ENCODE data around the gene HIRIP3. TPM values are rescaled to one million over a fixed set of nuclear protein-coding genes. Genes with fewer than 3 reads are reported as not detected.

Gene HIRIP3
- total and polyA plus RNA-seq, 2 of the 4 experiments (the other 2 are of a cell fraction): 5.0 to 10.5 TPM

DNA sequence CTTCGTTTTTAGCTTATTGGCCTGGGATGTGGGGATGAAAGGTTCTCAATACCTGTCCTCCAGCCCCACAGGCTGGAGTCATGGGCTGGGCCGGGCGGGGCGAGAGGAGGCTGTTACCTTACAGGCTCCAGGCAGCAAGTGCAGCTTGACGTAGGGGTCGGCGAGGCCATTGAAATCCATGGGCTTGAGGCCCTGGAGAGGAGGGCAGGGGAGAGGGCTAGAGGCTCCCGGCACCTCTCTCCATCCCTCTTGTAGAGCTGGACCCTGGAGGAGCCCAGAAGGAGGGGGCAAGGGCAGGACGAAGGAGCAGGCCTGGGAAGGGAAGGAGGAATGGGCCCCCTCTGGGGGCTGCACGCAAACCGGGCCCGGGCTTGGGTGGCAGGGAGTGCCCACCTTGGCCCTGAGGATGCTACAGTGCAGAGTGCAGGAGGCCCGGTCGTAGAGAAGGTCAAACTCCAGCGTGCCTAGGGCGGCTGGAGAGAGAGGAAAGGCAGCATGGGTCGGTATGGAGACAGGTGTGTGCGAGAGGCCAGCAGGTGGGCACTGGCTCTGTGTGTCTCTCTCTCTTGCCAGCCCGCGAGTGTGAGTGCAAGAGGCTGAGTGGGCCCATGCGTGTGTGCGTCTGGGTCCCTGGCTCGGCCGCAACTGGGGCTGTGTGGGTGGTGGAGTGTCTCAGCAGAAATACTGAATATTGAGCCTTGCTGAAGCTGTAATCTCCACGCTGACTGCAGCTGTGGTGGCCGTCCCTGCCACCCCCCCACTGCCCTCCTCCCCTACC is 13.9 kb upstream of the HIRIP3 start:
- no peak overlapping the region for H3K56ac ChIP-seq (ENCODE audit: extremely low read depth, insufficient read depth, low read length)
- H3K36me3 ChIP-seq (ENCODE audit: control insufficient read depth, insufficient read depth, low read length): no peaks in the 10 kb centered on the region
- TF ChIP-seq CHD1 (IDR thresholded peaks at IDR 0.05; ENCODE audit: low read depth, low read length): no peak
- no peak for TF ChIP-seq MAFK (IDR thresholded peaks at IDR 0.05; ENCODE audit: low read depth, low read length)
- TF ChIP-seq BHLHE40 (IDR thresholded peaks at IDR 0.05; ENCODE audit: low read depth, low read length): no peak
- no peak for TF ChIP-seq RCOR1 (IDR thresholded peaks at IDR 0.05; ENCODE audit: insufficient replicate concordance, low read length)
- no peak for TF ChIP-seq MXI1 (IDR thresholded peaks at IDR 0.05; ENCODE audit: borderline replicate concordance, low read depth, low read length)
- TF ChIP-seq NFE2L2 (IDR thresholded peaks at IDR 0.05; ENCODE audit: low read depth, low read length): no peak
- no peak for TF ChIP-seq RFX5 (IDR thresholded peaks at IDR 0.05; ENCODE audit: low read depth, low read length)
- TF ChIP-seq MAZ (IDR thresholded peaks at IDR 0.05; ENCODE audit: borderline replicate concordance, low read depth, low read length): no peak
- dilution Hi-C loops (cut with HindIII; ENCODE audit: low sequenced_read_pairs, unreplicated experiment): no loop called here
- BruUV-seq (replicated peaks): no TSS peak
- CTCF ChIA-PET: no interaction called here
- H2BK120ac ChIP-seq (ENCODE audit: low read depth, low read length): no peak overlapping the region
- no peak for ATAC-seq (ENCODE audit: low read depth)
- H3K4ac ChIP-seq (ENCODE audit: low read depth, low read length): no peak overlapping the region
- H3K4me3 ChIP-seq (ENCODE audit: insufficient read depth, low read depth, low read length): no peak overlapping the region
- no peak overlapping the region for H2BK5ac ChIP-seq (ENCODE audit: low read depth, low read length, poor library complexity, severe bottlenecking)
- in situ Hi-C loops (cut with MboI; ENCODE audit: low sequenced_read_pairs): no loop called here
- intact Hi-C loops (cut with micrococcal nuclease): no loop called here
- H3K27me3 ChIP-seq (ENCODE audit: control insufficient read depth, insufficient read depth, low read length): peaks cover 27% of the 10 kb centered on the region
- no peak overlapping the region for H3K23ac ChIP-seq (ENCODE audit: low read depth, low read length)
- H3K9ac ChIP-seq (ENCODE audit: low read depth, low read length): no peak overlapping the region
- no peaks in the 10 kb centered on the region; the same call in 1 of the 2 replicates for H3K4me1 ChIP-seq (ENCODE audit: control insufficient read depth, insufficient read depth, low read length)
- no peak overlapping the region for H2AK9ac ChIP-seq (replicated peaks; ENCODE audit: low read depth, low read length, poor library complexity)
- no peak overlapping the region for H3K14ac ChIP-seq (replicated peaks; ENCODE audit: low read depth, low read length)
- H3K9me1 ChIP-seq (ENCODE audit: insufficient read depth, low read length): no peaks in the 10 kb centered on the region
- POLR2A ChIA-PET (ENCODE audit: unreplicated experiment): no interaction called here
- H4K8ac ChIP-seq (ENCODE audit: low read depth in 2 of 2, low read length in 2 of 2): no peak overlapping the region
- no peak overlapping the region for H4K91ac ChIP-seq (ENCODE audit: insufficient read depth, low read depth, low read length)
- H3K79me1 ChIP-seq (ENCODE audit: low read depth in 1 of 2, low read length in 2 of 2): no peaks in the 10 kb centered on the region; a peak in 1 of 4 replicates
- no peak overlapping the region for H2AK5ac ChIP-seq (ENCODE audit: low read depth, low read length)
- H2AFZ ChIP-seq (replicated peaks; ENCODE audit: low read length, poor library complexity): no peak overlapping the region
- no peak overlapping the region for H3K4me2 ChIP-seq (ENCODE audit: low read depth, low read length)
- no peak overlapping the region for H3K27ac ChIP-seq (ENCODE audit: insufficient read depth, low read length)
- no peak overlapping the region for H2BK15ac ChIP-seq (ENCODE audit: low read depth, low read length)
- H2BK20ac ChIP-seq (ENCODE audit: low read depth, low read length): no peak overlapping the region
- no peaks in the 10 kb centered on the region; the same call in 1 of the 2 replicates for H4K20me1 ChIP-seq (ENCODE audit: insufficient read depth, low read length)
- DNase-seq: no peak
- WGBS, 2 experiments (ENCODE audit: extremely low coverage in 2 of 2, insufficient read length in 1 of 2): 38% methylated on average over 6 of the region's 26 CpGs; no CpG with 5 or more reads in 1 of the 2 experiments
- H3K18ac ChIP-seq (ENCODE audit: low read depth, low read length): no peak overlapping the region
- no peaks in the 10 kb centered on the region for H3K9me3 ChIP-seq (ENCODE audit: control insufficient read depth, insufficient read depth, low read length)
- no peak overlapping the region for H4K5ac ChIP-seq (ENCODE audit: low read depth, low read length)
